Head of caudate nucleus (tissue), 42 donors: ENCODE measurements around the gene LYPD6B.

ENCODE experiments used
- DNase-seq, 42 donors: peaks; one replicate each; pipeline versions ENCODE4 v3.0.0 to v3.0.0-alpha.2; 2020 to 2021; ENCODE audit warnings: mixed read lengths in 7 of 42
- intact Hi-C: fragments of 100-400 bp; cut with DNase I; formaldehyde crosslinking; loops from one replicate; pipeline ENCODE4 v1.15.0; 2022

Gene LYPD6B

DNA sequence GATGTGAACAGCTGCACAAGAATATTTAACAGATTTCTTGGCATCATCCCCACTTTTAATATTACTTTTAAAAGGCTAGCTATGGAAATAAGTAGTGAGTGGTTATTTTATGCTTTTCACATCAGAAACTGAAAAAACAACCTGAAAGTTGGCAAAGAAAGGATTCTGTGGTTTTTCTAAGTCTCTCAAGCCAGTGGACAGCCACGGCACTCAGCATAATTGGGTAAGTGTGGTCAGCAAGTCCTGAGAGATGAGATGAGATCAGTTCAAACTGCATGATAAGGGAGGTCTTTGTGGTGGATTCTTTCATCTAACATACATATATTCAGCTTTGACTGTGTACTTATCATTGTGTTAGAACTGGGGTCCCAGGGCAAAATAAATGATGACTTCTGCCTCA is 105.2 kb downstream of the LYPD6B start:
- DNase-seq, result no peak
- intact Hi-C loops, result no loop called here

DNA sequence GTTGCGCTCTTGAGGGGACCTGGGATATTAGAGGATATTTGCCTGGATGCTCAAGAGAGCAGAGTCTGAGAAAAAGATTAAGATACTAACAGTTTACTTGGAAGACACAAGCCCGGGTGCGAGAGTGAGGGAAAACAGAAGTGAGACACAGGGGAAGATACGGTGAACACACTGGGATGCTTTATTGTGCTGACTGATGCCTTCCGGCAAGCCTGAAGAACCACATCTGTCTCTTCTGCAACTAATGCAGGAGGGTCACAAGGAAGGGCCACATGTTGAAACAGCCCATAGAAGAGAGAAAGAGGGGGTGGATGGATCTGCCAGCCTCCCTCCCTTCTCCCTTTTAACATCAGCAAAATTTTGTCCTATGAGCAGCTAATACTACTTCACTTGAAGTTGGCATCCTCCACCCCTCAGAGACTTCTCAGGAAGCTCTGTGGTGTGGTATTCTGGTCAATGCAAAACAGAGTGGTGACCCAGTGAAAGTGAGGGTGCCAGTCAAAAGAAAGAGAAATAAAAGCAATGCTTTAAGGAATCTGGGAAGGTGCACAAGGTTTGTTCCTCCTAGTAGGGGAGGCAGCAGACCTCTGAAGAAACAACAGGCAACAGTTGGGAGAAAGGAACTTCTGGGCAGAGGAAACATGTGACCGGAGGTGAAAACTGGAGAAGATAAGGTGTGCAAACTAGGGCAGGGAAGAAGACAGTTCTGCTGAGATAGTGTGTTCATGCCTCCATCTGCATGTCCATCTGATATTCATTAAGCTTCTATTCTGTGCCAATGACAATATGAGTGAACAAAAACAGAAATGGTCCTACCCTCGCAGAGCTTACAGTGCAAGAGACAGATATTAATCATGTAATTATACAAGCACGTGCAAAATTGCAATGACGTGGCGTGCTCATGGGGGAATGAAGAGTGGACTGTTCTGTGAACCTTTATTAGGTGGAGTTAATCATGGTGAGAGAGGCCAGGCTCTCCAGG is 107.1 kb downstream of the LYPD6B start:
- intact Hi-C loops, result no loop called here
- no peak for DNase-seq

DNA sequence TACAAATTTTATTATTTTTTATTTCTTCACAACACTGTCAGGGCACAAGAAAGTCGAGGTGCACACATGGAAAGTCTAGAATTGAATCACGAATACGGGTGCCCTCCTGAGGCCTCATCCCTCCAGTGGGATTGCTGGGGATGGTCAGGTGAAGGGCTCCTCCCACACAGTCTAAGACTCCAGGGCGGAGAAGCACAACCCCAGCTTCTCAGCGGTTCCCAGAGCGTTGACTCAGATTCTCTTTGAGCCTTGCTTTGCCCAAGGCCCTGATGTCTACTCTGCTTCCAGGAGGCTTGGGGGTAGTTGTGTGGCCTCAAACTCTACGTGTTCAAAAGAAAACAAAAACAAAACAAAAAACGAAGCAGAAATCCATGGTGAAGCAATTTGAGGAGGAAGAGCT is 108.4 kb downstream of the LYPD6B start:
- intact Hi-C loops, result no loop called here
- no peak for DNase-seq

DNA sequence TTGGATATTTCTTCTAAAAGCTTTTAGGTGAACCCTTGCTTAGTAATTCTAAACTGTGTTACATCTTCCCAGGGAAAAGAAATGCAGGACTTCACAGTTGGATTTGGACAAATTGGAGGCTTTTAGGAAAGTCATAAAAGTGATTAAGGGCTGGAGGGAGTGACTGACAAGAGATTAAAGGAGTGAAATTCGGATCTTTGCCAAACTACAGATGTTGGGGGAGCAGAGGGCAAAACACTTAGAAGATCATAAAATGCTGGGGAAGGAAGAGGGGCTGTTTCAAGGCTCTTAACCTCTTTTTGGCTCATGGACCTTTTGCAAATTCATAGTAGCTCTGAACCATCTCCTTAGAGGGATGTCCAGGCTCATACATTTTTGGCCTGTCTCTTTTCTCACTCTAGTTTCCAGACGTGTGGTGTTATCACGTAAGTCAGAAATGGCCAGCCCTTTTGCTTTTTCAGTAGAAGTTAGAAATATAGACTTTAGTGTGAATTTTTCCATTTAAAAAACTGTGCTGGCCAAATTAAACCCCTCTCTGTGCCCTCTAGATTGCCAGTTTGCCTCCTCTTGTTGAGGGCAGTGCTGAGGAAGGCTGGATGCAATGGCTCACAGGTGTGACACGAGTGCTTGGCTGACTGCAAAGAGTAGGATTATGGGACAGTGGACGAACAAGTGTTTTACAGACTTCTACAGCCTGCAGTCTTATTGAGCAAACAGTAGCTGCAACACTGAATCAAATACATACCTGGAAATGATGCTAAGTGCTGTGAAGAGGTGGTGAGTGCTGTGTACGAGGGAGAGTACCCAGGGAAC is 109.9 kb downstream of the LYPD6B start:
- intact Hi-C loops, result no loop called here
- DNase-seq, result no peak

DNA sequence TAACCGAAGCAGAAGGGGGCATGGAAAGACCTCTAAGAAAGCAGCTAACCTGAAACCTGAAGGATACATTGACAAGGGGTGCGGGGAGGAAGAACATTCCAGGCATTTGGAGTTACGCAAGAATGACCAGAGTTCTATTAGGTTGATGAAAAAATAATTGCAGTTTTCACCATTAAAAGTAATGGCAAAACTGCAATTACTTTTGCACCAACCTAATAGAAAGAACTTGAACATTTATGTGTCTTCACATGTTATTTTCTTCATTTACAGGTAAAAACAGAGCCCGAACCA is 110.5 kb downstream of the LYPD6B start:
- DNase-seq, result no peak
- intact Hi-C loops, result no loop called here

DNA sequence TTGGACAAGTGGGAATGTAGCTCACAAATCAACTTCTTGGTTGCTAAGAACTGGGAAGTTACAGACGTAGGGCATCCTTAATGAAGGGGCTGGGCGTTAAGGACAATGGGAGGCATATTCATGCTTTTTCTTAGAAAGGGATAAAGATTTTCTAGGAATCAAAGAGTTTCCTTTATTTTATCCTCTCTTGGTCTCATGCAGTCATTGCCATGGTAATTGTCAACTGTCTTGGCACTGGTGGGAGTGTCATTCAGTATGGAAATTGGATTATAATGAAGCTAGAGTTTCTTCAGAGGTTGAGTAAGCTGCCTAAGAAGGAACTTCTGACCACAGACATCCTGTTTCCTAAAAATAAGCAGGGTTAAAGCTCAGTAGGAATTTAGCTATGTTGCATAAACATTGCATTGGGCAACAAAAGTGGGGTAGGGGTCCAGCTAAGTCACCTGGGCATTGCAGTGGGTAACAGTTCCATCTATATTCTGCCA is 114.0 kb downstream of the LYPD6B start:
- intact Hi-C loops, result no loop called here

DNA sequence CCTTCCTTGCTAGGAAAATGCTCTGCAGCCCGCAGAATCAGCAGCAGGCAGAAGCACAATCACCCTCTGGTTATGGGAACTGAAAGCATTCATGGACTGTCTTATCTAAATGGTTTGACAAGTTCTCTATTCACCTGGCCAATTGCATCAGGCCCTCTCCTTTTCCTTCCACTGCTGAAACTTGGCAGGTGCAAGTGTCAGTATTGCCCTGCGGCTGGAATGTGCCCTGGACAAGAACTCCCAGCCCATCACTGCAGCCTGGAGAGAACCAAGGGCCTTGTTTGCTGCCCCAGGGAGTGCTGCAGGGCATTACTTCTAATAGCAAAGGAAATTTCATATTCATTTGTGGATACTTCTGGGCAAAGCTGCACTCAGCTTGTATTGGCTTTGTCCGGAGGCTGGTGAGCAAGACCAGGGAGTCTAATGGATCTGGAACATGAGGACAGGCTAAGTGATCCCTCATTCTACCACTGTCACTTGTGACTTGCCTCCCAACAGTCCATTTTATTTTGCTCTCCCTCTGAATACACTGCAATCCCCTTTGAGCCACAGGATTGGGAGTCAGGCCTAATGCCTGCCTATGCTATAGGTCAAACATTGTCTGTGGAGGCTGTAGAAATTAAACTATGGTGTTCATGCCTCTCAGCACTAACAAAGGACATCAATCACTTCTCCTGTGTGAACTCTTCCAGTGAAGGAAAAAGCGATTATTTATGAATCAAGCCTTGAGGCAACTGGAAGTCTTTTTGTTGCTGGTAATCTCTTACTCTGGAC is 116.9 kb downstream of the LYPD6B start:
- intact Hi-C loops, result no loop called here
- no peak for DNase-seq

More for the DNA sequence above, 114.0 kb downstream of the LYPD6B start:
- DNase-seq, result peak in 1 of 42 donors; percentile 14

DNA sequence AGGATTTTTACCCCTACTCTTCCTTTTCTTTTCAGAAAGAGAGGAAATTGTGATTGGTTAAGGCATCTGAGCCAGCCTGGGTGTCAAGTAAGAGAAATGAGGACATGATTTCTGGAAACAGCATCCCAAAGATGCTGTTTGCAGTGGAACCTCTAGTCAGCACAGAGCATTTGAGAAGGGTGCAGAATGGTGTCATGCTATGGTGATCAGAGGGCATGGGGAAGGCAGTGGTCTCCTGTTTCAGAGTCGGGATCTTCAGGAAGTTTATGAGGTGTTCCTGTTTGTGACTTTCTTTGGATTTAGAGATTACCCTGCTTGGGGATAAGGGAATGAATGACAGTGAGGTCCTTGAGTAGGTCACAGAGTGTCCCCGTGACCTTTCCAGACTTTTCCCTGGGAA is 117.5 kb downstream of the LYPD6B start:
- DNase-seq, result no peak

DNA sequence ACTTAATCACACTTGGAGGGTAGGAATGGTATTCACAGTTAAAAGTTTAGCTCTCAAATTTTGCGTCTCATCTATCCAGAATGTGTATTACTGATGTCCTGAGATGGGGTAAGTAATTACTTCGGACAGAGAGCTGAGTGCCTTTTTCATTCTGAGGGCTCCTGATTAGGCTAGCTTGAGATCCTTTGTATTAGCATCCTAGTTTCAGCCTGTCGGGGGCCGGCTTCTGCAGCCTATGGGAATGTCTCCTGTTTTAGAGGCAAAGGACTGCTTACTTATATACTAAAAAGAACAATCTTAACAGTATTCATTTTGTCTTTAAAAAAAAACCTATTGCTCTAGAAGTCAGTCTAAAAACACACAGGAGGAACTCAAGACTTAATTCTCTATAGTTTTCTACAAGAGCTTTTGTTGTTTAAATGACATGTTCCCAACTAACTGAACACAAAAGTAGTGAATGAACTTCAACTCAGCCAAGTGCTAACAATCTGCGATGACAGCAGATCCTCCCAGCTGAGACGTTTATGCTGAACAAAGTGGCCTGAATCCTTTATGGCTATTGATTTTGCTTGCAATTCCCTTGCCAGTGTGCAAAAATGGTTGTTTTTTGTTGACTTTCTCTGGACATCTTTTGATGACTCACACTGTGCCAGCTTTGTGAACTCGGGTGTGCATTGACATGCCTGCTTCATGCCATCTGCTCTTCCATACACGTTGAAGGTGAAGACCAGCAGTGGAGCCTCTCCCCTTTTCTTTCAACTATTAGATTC is 118.7 kb downstream of the LYPD6B start:
- no peak for DNase-seq
- intact Hi-C loops, result no loop called here

More for the DNA sequence above, 117.5 kb downstream of the LYPD6B start:
- intact Hi-C loops, result no loop called here

DNA sequence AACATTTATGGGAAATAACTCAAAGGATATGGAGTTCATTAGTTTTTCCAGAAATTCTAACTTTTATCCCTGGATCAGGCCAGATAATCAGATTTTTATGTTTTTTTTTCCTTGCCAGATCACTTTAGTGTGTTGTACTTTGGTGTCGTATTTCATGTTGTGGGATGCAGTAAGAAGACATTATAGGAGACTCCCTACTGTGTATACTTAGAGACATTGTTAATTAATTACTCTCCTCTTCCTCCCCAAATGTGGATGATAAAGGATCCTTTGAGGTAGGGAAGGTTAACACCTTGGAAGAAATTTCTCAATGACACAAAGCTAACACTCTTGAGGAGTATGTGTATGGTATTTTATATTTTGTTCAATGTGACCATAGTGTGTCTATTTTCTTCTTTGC is 120.5 kb downstream of the LYPD6B start:
- no peak for DNase-seq
- intact Hi-C loops, result no loop called here

DNA sequence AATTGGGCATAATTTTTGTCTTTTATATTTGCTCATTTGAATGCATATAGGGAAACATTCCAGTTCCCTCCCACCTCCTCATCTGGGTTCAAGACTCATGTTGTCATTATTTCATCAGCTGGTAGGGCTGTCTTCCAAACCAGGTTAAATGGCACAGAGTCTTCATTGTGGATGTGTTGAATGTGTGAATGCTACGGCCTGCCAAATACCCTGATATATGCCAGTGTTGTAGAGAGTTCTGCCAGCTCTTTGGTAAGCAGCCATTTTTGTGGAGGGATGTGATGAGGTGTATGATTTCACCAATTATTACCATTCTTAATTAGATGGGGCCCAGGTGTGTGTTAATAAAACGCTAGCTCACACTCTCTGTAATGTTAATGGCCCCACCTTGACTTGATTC is 121.7 kb downstream of the LYPD6B start:
- no peak for DNase-seq
- intact Hi-C loops, result no loop called here

DNA sequence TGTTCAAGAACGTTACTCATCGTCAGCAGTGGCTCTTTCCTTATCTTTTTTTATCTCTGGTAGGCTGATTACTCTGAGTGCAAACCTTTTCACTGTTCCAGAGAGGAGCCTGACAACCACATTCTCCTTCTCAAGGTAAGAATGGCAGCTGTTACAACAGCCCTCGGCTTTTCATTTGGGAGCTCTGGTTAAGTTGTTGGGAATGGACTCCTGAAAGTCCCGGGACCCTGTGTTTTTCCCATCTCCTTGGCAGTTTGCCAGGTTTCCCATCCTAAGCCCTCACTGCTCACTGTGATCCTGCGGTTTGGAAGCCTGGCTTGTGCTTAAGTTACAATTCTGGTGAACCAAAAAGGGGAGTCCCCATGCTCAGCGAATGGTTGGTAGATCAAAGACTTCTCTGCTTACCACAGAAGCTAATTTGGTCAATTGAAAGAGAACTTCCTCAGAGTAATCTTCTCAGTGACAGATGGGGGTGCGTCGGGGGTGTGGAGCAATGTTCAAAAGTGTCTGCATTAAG is 122.3 kb downstream of the LYPD6B start:
- intact Hi-C loops, result no loop called here
- peak in 1 of 42 donors; percentile 11 for DNase-seq

DNA sequence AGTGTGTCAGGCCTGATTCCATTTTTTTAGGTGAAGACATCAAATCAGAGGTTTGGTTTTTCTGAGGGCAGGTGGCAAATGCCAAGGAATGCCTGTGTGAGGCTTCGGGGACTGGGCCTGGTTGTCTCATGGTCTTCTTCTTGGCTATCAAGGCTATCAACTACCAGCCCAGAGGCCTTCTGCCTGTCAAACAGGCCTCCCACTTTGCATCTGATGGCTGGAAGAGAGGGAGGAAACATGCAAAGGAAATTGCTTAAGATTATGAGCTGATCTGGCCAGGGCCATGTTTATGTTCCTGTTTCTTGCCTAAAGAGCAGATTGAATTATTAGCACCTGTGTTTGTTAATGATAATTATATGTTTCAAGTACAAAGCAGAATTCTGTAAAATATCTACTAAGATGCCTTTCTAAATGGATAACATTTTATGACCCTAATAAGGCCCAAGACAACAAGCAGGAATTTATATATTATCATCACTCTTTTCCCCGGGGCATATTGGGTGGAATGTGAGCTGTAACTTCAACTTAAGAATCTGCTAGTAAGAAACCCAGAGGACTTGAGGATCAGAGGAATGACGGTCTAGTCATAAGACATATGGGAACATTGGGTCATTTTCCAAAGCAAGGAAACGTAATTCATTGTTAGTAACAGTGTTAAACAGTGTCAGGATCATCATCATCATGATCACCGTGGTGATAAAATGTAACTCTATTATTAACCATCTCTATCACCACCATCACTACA is 123.2 kb downstream of the LYPD6B start:
- peak in 2 of 42 donors; percentile 5 to 11 for DNase-seq

DNA sequence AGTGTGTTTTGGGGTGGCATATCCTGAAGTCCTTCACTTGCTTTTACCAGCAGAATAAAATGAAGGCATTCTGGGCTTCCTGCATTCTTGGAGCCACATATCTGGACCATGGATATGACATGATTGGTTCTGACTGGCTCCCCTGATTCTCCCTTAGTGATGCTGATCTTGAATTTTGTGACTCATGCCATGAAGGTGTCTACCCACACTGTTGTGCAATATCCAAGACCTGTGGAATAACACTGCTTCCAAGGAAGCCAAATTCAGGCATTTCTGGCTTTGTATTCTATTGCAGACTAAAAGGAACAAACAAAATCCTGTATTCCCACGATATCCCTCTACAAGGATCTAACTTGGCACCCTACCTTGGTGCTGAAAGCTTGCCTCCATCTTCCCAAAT is 125.8 kb downstream of the LYPD6B start:
- peak in 9 of 42 donors; percentile 5 to 61 (median 15) for DNase-seq
- intact Hi-C loops, result no loop called here

More for the DNA sequence above, 123.2 kb downstream of the LYPD6B start:
- intact Hi-C loops, result no loop called here

DNA sequence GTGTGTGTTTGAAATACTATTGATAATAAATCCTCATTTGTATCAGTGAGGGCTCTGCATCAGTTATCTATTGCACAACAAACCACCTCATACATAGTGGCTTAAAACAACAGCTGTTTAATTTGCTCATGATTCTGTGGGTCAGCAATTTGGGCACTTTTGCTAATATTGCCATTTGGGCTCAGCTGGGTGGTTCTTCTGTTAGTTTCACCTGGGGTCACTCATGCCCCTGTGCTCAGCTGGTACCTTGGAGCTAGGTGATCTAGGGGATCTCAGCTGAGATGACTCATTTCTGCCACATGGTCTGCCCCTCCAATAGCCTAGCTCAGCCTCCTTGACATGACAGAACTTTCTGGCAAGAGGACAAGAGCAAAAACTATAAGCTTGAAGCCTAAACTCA is 126.3 kb downstream of the LYPD6B start:
- intact Hi-C loops, result no loop called here
- no peak for DNase-seq

DNA sequence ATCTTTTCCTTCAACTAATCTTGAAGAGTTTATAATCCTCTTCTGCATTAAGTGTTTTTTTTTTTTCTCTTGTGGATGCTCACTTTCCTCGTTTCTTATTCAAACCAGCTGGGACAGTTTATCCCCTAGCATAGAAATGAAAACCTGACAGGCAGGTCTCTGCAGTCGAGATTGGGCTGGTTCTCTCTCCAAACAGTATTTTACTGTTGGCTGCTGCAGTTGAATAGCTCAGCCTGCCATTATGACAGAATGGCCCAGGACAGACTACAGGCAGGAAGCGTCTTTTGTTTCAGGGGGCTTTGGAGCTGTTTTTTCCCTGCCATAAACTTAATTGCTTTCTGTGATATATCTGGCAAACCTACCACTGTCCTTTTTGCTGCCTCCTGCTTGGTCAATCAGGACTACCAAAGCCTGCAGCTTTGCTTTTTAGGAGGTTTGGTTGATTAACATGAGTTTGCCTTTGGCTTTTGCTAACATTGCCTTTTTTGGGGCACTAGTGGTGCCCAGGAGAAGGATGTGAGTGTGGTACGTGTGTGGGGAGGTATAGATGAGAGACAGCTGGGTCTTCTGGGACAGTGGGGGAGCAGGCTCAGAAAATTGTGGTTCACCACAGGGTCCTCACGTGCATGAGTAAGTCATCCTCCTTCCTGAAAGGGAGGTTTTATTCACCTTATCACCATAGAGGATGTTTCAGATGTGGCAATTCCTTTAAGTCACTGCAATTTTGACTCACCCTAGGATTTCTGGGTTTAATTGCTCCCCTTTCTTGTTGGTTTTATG is 128.7 kb downstream of the LYPD6B start:
- DNase-seq, result no peak
- intact Hi-C loops, result no loop called here

DNA sequence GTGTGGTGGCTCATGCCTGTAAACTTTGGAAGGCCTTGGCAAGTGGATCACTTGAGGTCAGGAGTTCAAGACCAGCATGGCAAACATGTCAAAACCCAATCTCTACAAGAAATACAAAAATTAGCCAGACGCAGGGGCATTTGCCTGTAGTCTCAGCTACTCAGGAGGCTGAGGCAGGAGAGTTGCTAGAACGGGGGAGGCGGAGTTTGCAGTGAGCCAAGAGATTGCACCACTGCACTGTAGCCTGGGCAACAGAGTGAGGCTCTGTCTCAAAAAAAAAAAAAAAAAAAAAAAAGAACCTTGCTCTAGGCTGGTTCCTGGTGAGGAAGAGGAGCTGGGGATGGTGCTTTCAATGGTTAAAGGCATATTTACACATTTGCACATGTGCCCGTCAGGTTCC is 129.4 kb downstream of the LYPD6B start:
- intact Hi-C loops, result no loop called here
- no peak for DNase-seq
